GM23338 (cell line): Measurements from ENCODE around the gene TBC1D5. TPM values are rescaled to one million over a fixed set of nuclear protein-coding genes. Genes with fewer than 3 reads are reported as not detected.

Source experiments
- ATAC-seq: fragments of 200-7000 bp; cut with Tn5 transposase; 3 replicates; pipeline ENCODE4 v1.9.1; 2020
- DNase-seq: peaks from one replicate; pipeline ENCODE4 v3.0.0-alpha.2; 2015; ENCODE audit warnings: low spot score
- H2AFZ ChIP-seq: fragments of 200-600 bp; sonication (generic); 2 replicates; pipeline ENCODE4 v1.8.0; 2016; ENCODE audit warnings: antibody characterized with exemption, mild to moderate bottlenecking, moderate library complexity
- H3F3A ChIP-seq: fragments of 200-600 bp; sonication (generic); replicated peaks from 2 replicates; pipeline ENCODE4 v1.8.0; 2017; ENCODE audit warnings: antibody characterized with exemption, mixed run types, low read depth
- H3K27ac ChIP-seq: fragments of 200-600 bp; sonication (generic); 2 replicates; pipeline ENCODE4 v1.6.1; 2016; ENCODE audit warnings: low read depth
- H3K27me3 ChIP-seq: fragments of 200-600 bp; sonication (generic); 2 replicates; pipeline ENCODE4 v1.8.0; 2016; ENCODE audit warnings: mild to moderate bottlenecking, mixed run types, moderate library complexity; ENCODE audit not compliant: insufficient read depth
- H3K36me3 ChIP-seq: fragments of 200-600 bp; sonication (generic); 2 replicates; pipeline ENCODE4 v1.8.0; 2016; ENCODE audit warnings: mild to moderate bottlenecking; ENCODE audit not compliant: insufficient read depth
- H3K4me1 ChIP-seq: fragments of 200-600 bp; sonication (generic); 2 replicates; pipeline ENCODE4 v1.8.0; 2016; ENCODE audit warnings: mild to moderate bottlenecking, moderate library complexity; ENCODE audit not compliant: insufficient read depth
- H3K4me2 ChIP-seq: fragments of 200-600 bp; sonication (generic); 2 replicates; pipeline ENCODE4 v1.7.1; 2017; ENCODE audit warnings: mixed run types
- H3K4me3 ChIP-seq: fragments of 200-600 bp; sonication (generic); 2 replicates; pipeline ENCODE4 v1.6.1; 2016; ENCODE audit warnings: mixed run types
- H3K79me2 ChIP-seq: fragments of 200-600 bp; sonication (generic); replicated peaks from 2 replicates; pipeline ENCODE4 v1.8.0; 2017; ENCODE audit warnings: mild to moderate bottlenecking; ENCODE audit not compliant: insufficient read depth
- H3K9me2 ChIP-seq: fragments of 200-600 bp; sonication (generic); 2 replicates; pipeline ENCODE4 v1.8.0; 2017; ENCODE audit not compliant: insufficient read depth
- H4K20me1 ChIP-seq: fragments of 200-600 bp; sonication (generic); replicated peaks from 2 replicates; pipeline ENCODE4 v1.8.0; 2017; ENCODE audit warnings: mild to moderate bottlenecking; ENCODE audit not compliant: insufficient read depth
- H3K27ac Mint-ChIP-seq: 2 replicates; pipeline ENCODE4 v1.8.0; 2020; ENCODE audit warnings: inconsistent platforms, mild to moderate bottlenecking, moderate library complexity, mixed read lengths
- H3K27me3 Mint-ChIP-seq: 3 replicates; pipeline ENCODE4 v1.8.0; 2022; ENCODE audit warnings: low read depth, mild to moderate bottlenecking, moderate library complexity, mixed read lengths, inconsistent platforms; ENCODE audit not compliant: insufficient read depth, poor library complexity
- H3K36me3 Mint-ChIP-seq: 3 replicates; pipeline ENCODE4 v1.8.0; 2021; ENCODE audit warnings: low read depth, mild to moderate bottlenecking, inconsistent platforms, moderate library complexity, mixed read lengths
- H3K4me1 Mint-ChIP-seq: 3 replicates; pipeline ENCODE4 v1.8.0; 2020; ENCODE audit warnings: mild to moderate bottlenecking, inconsistent platforms, mixed read lengths
- H3K4me3 Mint-ChIP-seq: 3 replicates; pipeline ENCODE4 v1.8.0; 2021; ENCODE audit warnings: moderate library complexity, mild to moderate bottlenecking, inconsistent platforms, mixed read lengths
- H3K9me3 Mint-ChIP-seq: 3 replicates; pipeline ENCODE4 v1.8.0; 2020; ENCODE audit warnings: moderate library complexity, mild to moderate bottlenecking, inconsistent platforms, mixed read lengths
- EZH2 ChIP-seq: fragments of 200-600 bp; sonication (generic); IDR thresholded peaks from one replicate; pipeline ENCODE4 v1.8.0; 2017; ENCODE audit warnings: antibody characterized with exemption, mild to moderate bottlenecking, low read depth; ENCODE audit not compliant: unreplicated experiment
- EZH2phosphoT487 ChIP-seq: fragments of 200-600 bp; sonication (generic); IDR thresholded peaks from one replicate; pipeline ENCODE4 v1.8.1; 2018; ENCODE audit warnings: antibody characterized with exemption; ENCODE audit not compliant: unreplicated experiment
- JUNB ChIP-seq: IDR thresholded peaks from one replicate; pipeline ENCODE4 v1.6.1; 2016; ENCODE audit warnings: antibody characterized with exemption; ENCODE audit not compliant: unreplicated experiment
- STAT1 ChIP-seq: IDR thresholded peaks from one replicate; pipeline ENCODE4 v1.6.1; 2016; ENCODE audit warnings: antibody characterized with exemption; ENCODE audit not compliant: unreplicated experiment
- polyA plus RNA-seq: library from polyadenylated mRNA; unstranded; fragments of >200 nt; fragmentation: Nextera tagmentation; extraction: Ambion mirVana; gene quantifications from 2 replicates; pipeline ENCODE4 v1.2.1, GENCODE V29; 2016
- total RNA-seq: library from RNA; depleted of rRNA; stranded (reverse); fragments of >200 nt; shearing (Covaris generic); gene quantifications from 2 replicates; pipeline ENCODE4 v1.2.3, GENCODE V29; 2014
- TF ChIP-seq, protein P1 (sequence below): fragments of 250-450 bp; sonication (Bioruptor Pico); IDR thresholded peaks from 2 replicates; pipeline ENCODE4 v1.5.0; 2020; ENCODE audit warnings: mild to moderate bottlenecking, moderate library complexity
- TF ChIP-seq, protein P2 (sequence below): IDR thresholded peaks from 2 replicates; pipeline ENCODE4 v1.6.1; 2016; ENCODE audit warnings: antibody characterized with exemption
- TF ChIP-seq, protein P3 (sequence below), 2 experiments: fragments of 200-600 bp in 1 of 2; sonication (generic) in 1 of 2; conservative IDR thresholded peaks; 2 replicates each; pipeline versions ENCODE4 v1.5.1 to v1.6.1; 2016 to 2017; ENCODE audit warnings: antibody characterized with exemption in 2 of 2, low read depth in 2 of 2, mild to moderate bottlenecking in 2 of 2, moderate library complexity in 1 of 2

Gene TBC1D5
- total and polyA plus RNA-seq, 2 experiments from 2014 or later, result 21.8 to 48.1 TPM

DNA sequence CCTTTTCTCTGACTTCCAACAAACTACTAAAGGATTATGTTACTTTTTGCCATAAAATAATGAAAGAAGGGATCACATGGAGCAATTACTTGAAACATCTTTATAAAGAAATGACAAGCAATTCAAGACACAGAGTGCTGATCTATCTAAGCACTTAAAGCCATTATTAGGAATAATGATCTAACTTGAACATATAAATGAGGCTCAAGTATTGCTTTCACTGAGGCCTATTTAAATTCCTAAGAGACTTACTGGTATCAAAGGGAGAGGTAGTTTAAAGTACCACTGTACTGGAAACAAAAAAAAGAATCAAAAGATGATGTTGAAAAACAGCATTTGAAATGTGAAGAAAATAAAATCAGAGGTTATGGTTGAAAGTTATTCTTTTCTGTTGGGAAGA, 482.2 kb downstream of the TBC1D5 start (continued):
- TF ChIP-seq, protein P1, sequence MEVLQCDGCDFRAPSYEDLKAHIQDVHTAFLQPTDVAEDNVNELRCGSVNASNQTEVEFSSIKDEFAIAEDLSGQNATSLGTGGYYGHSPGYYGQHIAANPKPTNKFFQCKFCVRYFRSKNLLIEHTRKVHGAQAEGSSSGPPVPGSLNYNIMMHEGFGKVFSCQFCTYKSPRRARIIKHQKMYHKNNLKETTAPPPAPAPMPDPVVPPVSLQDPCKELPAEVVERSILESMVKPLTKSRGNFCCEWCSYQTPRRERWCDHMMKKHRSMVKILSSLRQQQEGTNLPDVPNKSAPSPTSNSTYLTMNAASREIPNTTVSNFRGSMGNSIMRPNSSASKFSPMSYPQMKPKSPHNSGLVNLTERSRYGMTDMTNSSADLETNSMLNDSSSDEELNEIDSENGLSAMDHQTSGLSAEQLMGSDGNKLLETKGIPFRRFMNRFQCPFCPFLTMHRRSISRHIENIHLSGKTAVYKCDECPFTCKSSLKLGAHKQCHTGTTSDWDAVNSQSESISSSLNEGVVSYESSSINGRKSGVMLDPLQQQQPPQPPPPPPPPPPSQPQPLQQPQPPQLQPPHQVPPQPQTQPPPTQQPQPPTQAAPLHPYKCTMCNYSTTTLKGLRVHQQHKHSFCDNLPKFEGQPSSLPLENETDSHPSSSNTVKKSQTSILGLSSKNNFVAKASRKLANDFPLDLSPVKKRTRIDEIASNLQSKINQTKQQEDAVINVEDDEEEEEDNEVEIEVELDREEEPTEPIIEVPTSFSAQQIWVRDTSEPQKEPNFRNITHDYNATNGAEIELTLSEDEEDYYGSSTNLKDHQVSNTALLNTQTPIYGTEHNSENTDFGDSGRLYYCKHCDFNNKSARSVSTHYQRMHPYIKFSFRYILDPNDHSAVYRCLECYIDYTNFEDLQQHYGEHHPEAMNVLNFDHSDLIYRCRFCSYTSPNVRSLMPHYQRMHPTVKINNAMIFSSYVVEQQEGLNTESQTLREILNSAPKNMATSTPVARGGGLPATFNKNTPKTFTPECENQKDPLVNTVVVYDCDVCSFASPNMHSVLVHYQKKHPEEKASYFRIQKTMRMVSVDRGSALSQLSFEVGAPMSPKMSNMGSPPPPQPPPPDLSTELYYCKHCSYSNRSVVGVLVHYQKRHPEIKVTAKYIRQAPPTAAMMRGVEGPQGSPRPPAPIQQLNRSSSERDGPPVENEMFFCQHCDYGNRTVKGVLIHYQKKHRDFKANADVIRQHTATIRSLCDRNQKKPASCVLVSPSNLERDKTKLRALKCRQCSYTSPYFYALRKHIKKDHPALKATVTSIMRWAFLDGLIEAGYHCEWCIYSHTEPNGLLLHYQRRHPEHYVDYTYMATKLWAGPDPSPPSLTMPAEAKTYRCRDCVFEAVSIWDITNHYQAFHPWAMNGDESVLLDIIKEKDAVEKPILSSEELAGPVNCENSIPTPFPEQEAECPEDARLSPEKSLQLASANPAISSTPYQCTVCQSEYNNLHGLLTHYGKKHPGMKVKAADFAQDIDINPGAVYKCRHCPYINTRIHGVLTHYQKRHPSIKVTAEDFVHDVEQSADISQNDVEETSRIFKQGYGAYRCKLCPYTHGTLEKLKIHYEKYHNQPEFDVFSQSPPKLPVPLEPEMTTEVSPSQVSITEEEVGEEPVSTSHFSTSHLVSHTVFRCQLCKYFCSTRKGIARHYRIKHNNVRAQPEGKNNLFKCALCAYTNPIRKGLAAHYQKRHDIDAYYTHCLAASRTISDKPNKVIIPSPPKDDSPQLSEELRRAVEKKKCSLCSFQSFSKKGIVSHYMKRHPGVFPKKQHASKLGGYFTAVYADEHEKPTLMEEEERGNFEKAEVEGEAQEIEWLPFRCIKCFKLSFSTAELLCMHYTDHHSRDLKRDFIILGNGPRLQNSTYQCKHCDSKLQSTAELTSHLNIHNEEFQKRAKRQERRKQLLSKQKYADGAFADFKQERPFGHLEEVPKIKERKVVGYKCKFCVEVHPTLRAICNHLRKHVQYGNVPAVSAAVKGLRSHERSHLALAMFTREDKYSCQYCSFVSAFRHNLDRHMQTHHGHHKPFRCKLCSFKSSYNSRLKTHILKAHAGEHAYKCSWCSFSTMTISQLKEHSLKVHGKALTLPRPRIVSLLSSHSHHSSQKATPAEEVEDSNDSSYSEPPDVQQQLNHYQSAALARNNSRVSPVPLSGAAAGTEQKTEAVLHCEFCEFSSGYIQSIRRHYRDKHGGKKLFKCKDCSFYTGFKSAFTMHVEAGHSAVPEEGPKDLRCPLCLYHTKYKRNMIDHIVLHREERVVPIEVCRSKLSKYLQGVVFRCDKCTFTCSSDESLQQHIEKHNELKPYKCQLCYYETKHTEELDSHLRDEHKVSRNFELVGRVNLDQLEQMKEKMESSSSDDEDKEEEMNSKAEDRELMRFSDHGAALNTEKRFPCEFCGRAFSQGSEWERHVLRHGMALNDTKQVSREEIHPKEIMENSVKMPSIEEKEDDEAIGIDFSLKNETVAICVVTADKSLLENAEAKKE (CRISPR knock-in tag), result no peak

DNA sequence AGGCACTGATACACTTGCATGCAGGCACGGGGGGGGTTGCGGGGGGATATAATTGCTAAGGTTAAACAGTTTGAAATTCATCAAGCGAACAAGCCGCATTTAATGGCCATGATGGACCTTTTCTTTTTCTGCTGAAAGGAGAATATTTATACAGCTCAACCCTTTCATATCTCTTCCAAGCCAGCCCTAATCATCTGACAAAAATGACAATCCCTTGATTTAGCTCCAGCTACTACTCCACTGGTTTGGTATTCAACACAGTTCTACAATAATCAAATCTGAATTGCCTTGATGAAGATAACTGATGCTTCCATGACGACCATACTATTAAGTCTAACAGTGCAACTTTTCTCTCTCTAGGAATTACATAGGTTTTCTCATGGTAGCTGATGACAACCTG, 482.7 kb downstream of the TBC1D5 start:
- H3K4me3 ChIP-seq, result no peak overlapping the region
- no peaks in the 10 kb centered on the region for H4K20me1 ChIP-seq
- no peaks in the 10 kb centered on the region for H3K36me3 Mint-ChIP-seq
- H3K27ac ChIP-seq, result no peak overlapping the region
- no peaks in the 10 kb centered on the region for H3F3A ChIP-seq
- H3K27me3 Mint-ChIP-seq, result no peaks in the 10 kb centered on the region
- peaks cover 5% of the 10 kb centered on the region; the same call in 2 of the 3 replicates for H3K4me1 Mint-ChIP-seq
- H3K4me2 ChIP-seq, result no peak overlapping the region
- no peaks in the 10 kb centered on the region for H3K79me2 ChIP-seq
- H3K4me1 ChIP-seq, result no peaks in the 10 kb centered on the region
- no peaks in the 10 kb centered on the region for H3K9me3 Mint-ChIP-seq
- no peak overlapping the region for H3K4me3 Mint-ChIP-seq
- no peaks in the 10 kb centered on the region for H3K9me2 ChIP-seq
- ATAC-seq (no peak), DNase-seq (no peak)
- H3K27ac Mint-ChIP-seq, result no peak overlapping the region
- no peaks in the 10 kb centered on the region for H3K27me3 ChIP-seq
- H3K36me3 ChIP-seq, result no peaks in the 10 kb centered on the region
- H2AFZ ChIP-seq, result no peak overlapping the region
- TF ChIP-seq, protein P2, sequence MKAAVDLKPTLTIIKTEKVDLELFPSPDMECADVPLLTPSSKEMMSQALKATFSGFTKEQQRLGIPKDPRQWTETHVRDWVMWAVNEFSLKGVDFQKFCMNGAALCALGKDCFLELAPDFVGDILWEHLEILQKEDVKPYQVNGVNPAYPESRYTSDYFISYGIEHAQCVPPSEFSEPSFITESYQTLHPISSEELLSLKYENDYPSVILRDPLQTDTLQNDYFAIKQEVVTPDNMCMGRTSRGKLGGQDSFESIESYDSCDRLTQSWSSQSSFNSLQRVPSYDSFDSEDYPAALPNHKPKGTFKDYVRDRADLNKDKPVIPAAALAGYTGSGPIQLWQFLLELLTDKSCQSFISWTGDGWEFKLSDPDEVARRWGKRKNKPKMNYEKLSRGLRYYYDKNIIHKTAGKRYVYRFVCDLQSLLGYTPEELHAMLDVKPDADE, result no peak
- no peak for TF ChIP-seq STAT1
- TF ChIP-seq, protein P3, sequence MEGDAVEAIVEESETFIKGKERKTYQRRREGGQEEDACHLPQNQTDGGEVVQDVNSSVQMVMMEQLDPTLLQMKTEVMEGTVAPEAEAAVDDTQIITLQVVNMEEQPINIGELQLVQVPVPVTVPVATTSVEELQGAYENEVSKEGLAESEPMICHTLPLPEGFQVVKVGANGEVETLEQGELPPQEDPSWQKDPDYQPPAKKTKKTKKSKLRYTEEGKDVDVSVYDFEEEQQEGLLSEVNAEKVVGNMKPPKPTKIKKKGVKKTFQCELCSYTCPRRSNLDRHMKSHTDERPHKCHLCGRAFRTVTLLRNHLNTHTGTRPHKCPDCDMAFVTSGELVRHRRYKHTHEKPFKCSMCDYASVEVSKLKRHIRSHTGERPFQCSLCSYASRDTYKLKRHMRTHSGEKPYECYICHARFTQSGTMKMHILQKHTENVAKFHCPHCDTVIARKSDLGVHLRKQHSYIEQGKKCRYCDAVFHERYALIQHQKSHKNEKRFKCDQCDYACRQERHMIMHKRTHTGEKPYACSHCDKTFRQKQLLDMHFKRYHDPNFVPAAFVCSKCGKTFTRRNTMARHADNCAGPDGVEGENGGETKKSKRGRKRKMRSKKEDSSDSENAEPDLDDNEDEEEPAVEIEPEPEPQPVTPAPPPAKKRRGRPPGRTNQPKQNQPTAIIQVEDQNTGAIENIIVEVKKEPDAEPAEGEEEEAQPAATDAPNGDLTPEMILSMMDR (conservative IDR thresholded peaks at IDR 0.05; ENCODE audit: low read depth in 2 of 2), result no peak
- TF ChIP-seq EZH2, result no peak
- TF ChIP-seq JUNB, result no peak
- TF ChIP-seq, protein P1 (CRISPR knock-in tag), result no peak
- no peak for TF ChIP-seq EZH2phosphoT487
